Neuronal stem cell (in vitro differentiated cells): ENCODE results near the gene PARM1.

Experiments
- DNase-seq: peaks from one replicate; pipeline ENCODE4 v3.0.0-alpha.2; 2013; ENCODE audit warnings: low spot score
- H2AFZ ChIP-seq: one replicate; pipeline ENCODE4 v1.6.1; 2013; ENCODE audit warnings: mild to moderate bottlenecking, low read length, inconsistent platforms
- H2AK5ac ChIP-seq: 2 replicates; pipeline ENCODE4 v1.6.1; 2013; ENCODE audit warnings: low read depth, mild to moderate bottlenecking, inconsistent platforms, low read length, moderate library complexity, mixed read lengths
- H2BK120ac ChIP-seq: 2 replicates; pipeline ENCODE4 v1.6.1; 2013; ENCODE audit warnings: low read depth, mild to moderate bottlenecking, inconsistent platforms, low read length, moderate library complexity, mixed read lengths
- H2BK12ac ChIP-seq: one replicate; pipeline ENCODE4 v1.6.1; 2013; ENCODE audit warnings: low read length, inconsistent platforms
- H2BK15ac ChIP-seq: 2 replicates; pipeline ENCODE4 v1.6.1; 2013; ENCODE audit warnings: mild to moderate bottlenecking, low read length, inconsistent platforms, mixed read lengths
- H2BK5ac ChIP-seq: one replicate; pipeline ENCODE4 v1.6.1; 2013; ENCODE audit warnings: inconsistent platforms, mild to moderate bottlenecking, low read length, moderate library complexity
- H3K14ac ChIP-seq: one replicate; pipeline ENCODE4 v1.6.1; 2013; ENCODE audit warnings: low read length, inconsistent platforms
- H3K18ac ChIP-seq: 2 replicates; pipeline ENCODE4 v1.6.1; 2013; ENCODE audit warnings: low read length, inconsistent platforms
- H3K23ac ChIP-seq: 2 replicates; pipeline ENCODE4 v1.6.1; 2013; ENCODE audit warnings: low read depth, mild to moderate bottlenecking, mixed read lengths, low read length, inconsistent platforms; ENCODE audit not compliant: poor library complexity
- H3K27ac ChIP-seq: replicated peaks from 3 replicates; pipeline ENCODE4 v1.5.1; 2013; ENCODE audit warnings: low read length, inconsistent platforms
- H3K27me3 ChIP-seq, 3 experiments: 2 replicates each; pipeline ENCODE4 v1.6.1; 2013; ENCODE audit warnings: low read length in 3 of 3, mild to moderate bottlenecking in 2 of 3, inconsistent platforms in 1 of 3, low read depth in 1 of 3, mixed read lengths in 1 of 3, moderate library complexity in 1 of 3; ENCODE audit not compliant: control insufficient read depth in 3 of 3, insufficient read depth in 3 of 3
- H3K36me3 ChIP-seq, 2 donors: replicated peaks in 1 of 2; 2 replicates each; pipeline ENCODE4 v1.6.1; 2013; ENCODE audit warnings: low read length in 2 of 2; ENCODE audit not compliant: control insufficient read depth in 2 of 2, insufficient read depth in 2 of 2
- H3K4ac ChIP-seq: 2 replicates; pipeline ENCODE4 v1.6.1; 2013; ENCODE audit warnings: inconsistent platforms, mild to moderate bottlenecking, low read length, moderate library complexity
- H3K4me1 ChIP-seq, 2 donors: 1 replicate in 1 of 2; 2 replicates in 1 of 2; pipeline ENCODE4 v1.6.1; 2013; ENCODE audit warnings: low read length in 2 of 2, low read depth in 1 of 2; ENCODE audit not compliant: control insufficient read depth in 2 of 2, insufficient read depth in 1 of 2
- H3K4me2 ChIP-seq: one replicate; pipeline ENCODE4 v1.6.1; 2013; ENCODE audit warnings: mild to moderate bottlenecking, low read length, inconsistent platforms; ENCODE audit not compliant: insufficient read depth, poor library complexity, severe bottlenecking
- H3K4me3 ChIP-seq, 2 donors: 2 replicates each; pipeline ENCODE4 v1.5.1; 2013; ENCODE audit warnings: low read length in 2 of 2, mild to moderate bottlenecking in 2 of 2, inconsistent platforms in 1 of 2, moderate library complexity in 1 of 2
- H3K79me1 ChIP-seq: one replicate; pipeline ENCODE4 v1.6.1; 2013; ENCODE audit warnings: low read depth, mild to moderate bottlenecking, inconsistent platforms, low read length, moderate library complexity
- H3K9ac ChIP-seq: one replicate; pipeline ENCODE4 v1.6.1; 2013; ENCODE audit warnings: mild to moderate bottlenecking, low read depth, low read length, inconsistent platforms; ENCODE audit not compliant: poor library complexity
- H3K9me3 ChIP-seq, 2 donors: replicated peaks in 1 of 2; 2 replicates each; pipeline versions ENCODE3 to v1.6.1; 2013; ENCODE audit warnings: low read length in 2 of 2, mild to moderate bottlenecking in 2 of 2, inconsistent platforms in 1 of 2, low read depth in 1 of 2, mixed read lengths in 1 of 2, moderate library complexity in 1 of 2; ENCODE audit not compliant: control insufficient read depth in 2 of 2, insufficient read depth in 1 of 2
- H4K8ac ChIP-seq: one replicate; pipeline ENCODE4 v1.6.1; 2013; ENCODE audit warnings: low read depth, mild to moderate bottlenecking, inconsistent platforms, low read length, moderate library complexity
- H4K91ac ChIP-seq: one replicate; pipeline ENCODE4 v1.6.1; 2013; ENCODE audit warnings: low read length, low read depth, mild to moderate bottlenecking, inconsistent platforms; ENCODE audit not compliant: poor library complexity
- WGBS, 2 donors: extraction: QIAGEN DNeasy Blood & Tissue Kit; methylation state at CpG; one replicate each; pipeline ENCODE4 v1.1.7; 2013; ENCODE audit warnings: missing lambda C conversion rate in 2 of 2, mixed read lengths in 1 of 2; ENCODE audit not compliant: insufficient read length in 2 of 2, insufficient replicate concordance in 1 of 2; ENCODE audit errors: extremely low coverage in 2 of 2; 5-methylcytosine and 5-hydroxymethylcytosine counted together

Gene PARM1

GRCh38 chr4:75011131-75011795, 78.3 kb downstream of the PARM1 start:
- H3K14ac ChIP-seq, result no peak overlapping the region
- no peaks in the 10 kb centered on the region for H3K9me3 ChIP-seq
- no peaks in the 10 kb centered on the region for H3K79me1 ChIP-seq
- no peak overlapping the region for H3K23ac ChIP-seq
- no peak overlapping the region for H4K8ac ChIP-seq
- H3K36me3 ChIP-seq, result peaks cover 0 to 2% of the 10 kb centered on the region in 2 donors
- no peak overlapping the region for H3K27ac ChIP-seq
- no CpG with 5 or more reads among the region's 4 CpGs for WGBS, 2 donors
- no peaks in the 10 kb centered on the region for H3K27me3 ChIP-seq
- no peak overlapping the region for H3K4me3 ChIP-seq
- no peaks in the 10 kb centered on the region for H3K4me1 ChIP-seq
- H3K4ac ChIP-seq, result no peak overlapping the region
- no peak overlapping the region for H2BK12ac ChIP-seq
- DNase-seq, result no peak
- no peak overlapping the region for H3K18ac ChIP-seq
- no peak overlapping the region for H2BK15ac ChIP-seq
- H4K91ac ChIP-seq, result no peak overlapping the region
- no peak overlapping the region for H2BK5ac ChIP-seq
- H3K4me2 ChIP-seq, result no peak overlapping the region
- no peak overlapping the region for H2AK5ac ChIP-seq
- H2AFZ ChIP-seq, result no peak overlapping the region
- no peak overlapping the region for H2BK120ac ChIP-seq
- H3K9ac ChIP-seq, result no peak overlapping the region

DNA sequence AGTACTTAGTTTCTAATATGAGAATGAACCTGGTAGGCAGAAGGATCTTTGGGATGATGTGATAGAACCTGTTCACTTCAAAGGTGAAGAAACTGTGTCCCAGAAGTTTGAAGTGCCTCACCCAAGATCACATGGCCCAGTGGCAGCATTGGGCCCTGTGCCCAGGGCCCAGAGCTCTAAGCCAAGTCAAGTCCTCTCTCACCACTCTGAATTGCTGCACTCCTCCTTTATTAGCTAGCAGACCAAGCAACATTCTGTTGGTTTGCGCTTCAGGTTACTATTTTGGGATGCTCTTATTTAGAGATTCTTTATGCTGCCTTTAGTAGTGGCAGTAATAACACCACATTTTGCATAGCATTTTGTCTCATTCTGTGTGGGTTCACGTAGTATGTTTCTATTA, 82.7 kb downstream of the PARM1 start:
- Histone ChIP-seq H2BK120ac (no peak overlapping the region), H3K4ac (no peak overlapping the region), H3K9me3 (no peaks in the 10 kb centered on the region), H3K9ac (no peak overlapping the region), H2BK5ac (no peak overlapping the region), H3K4me2 (no peak overlapping the region), H3K79me1 (no peaks in the 10 kb centered on the region), H3K14ac (no peak overlapping the region), H2AK5ac (no peak overlapping the region), H4K91ac (no peak overlapping the region), H2BK12ac (no peak overlapping the region), H3K23ac (no peak overlapping the region), H2BK15ac (no peak overlapping the region), H3K4me1 (no peaks in the 10 kb centered on the region), H3K27me3 (no peaks in the 10 kb centered on the region), H3K36me3 (peaks cover 0 to 2% of the 10 kb centered on the region in 2 donors), H2AFZ (no peak overlapping the region), H3K18ac (no peak overlapping the region), H3K4me3 (no peak overlapping the region), H4K8ac (no peak overlapping the region), H3K27ac (no peak overlapping the region)
- no peak for DNase-seq
- no CpG with 5 or more reads among the region's 2 CpGs for WGBS, 2 donors

GRCh38 chr4:75016472-75016871, 83.6 kb downstream of the PARM1 start:
- Histone ChIP-seq H2BK15ac (no peak overlapping the region), H3K4ac (no peak overlapping the region), H4K91ac (no peak overlapping the region), H3K23ac (no peak overlapping the region), H3K4me1 (no peaks in the 10 kb centered on the region), H3K9ac (no peak overlapping the region), H2AFZ (no peak overlapping the region), H2BK5ac (no peak overlapping the region), H3K79me1 (no peaks in the 10 kb centered on the region), H3K27me3 (no peaks in the 10 kb centered on the region), H2AK5ac (no peak overlapping the region), H4K8ac (no peak overlapping the region), H3K9me3 (no peaks in the 10 kb centered on the region), H3K18ac (no peak overlapping the region), H3K14ac (no peak overlapping the region), H3K27ac (no peak overlapping the region), H3K36me3 (peaks cover 0 to 2% of the 10 kb centered on the region in 2 donors), H2BK120ac (no peak overlapping the region), H3K4me3 (no peak overlapping the region), H2BK12ac (no peak overlapping the region), H3K4me2 (no peak overlapping the region)
- no peak for DNase-seq
- no CpG with 5 or more reads among the region's 6 CpGs for WGBS, 2 donors

DNA sequence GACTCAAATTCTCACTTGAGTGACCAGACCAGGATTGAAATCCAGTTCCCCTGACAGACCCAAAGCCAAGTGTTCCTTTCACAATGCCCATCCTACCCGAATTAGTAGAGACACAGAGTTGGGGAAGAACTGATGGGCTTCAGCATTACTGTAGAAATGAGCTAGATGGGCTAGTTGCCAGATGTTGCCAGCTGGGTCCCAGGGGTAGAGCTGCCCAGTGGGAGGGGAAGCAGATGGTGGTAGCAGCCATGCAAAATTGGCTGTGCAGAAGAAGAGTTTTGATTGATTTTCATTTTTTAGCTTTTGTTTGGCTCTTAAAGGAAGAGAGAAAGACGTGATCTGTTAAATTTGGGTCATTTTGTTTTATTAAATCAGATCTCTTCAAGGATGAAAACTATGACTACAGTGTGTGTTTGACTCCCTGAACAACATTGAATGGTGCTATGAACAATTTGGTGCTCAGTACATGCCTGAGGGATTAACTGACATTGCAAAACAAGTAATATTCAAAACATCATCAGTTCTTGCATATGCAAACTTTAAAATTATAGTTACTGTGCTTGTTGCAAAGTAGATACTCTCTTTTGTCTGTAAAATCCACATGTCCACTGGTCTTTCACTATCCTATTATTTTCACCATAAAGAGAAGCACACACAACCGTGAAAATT, 86.0 kb downstream of the PARM1 start:
- WGBS, 2 donors, result no CpG with 5 or more reads among the region's 3 CpGs
- H4K8ac ChIP-seq, result no peak overlapping the region
- no peak overlapping the region for H2BK5ac ChIP-seq
- no peak overlapping the region for H3K27ac ChIP-seq
- H2BK120ac ChIP-seq, result no peak overlapping the region
- no peak overlapping the region for H3K18ac ChIP-seq
- no peak overlapping the region for H3K4ac ChIP-seq
- no peaks in the 10 kb centered on the region for H3K9me3 ChIP-seq
- H3K4me2 ChIP-seq, result no peak overlapping the region
- H2BK15ac ChIP-seq, result no peak overlapping the region
- no peak overlapping the region for H3K23ac ChIP-seq
- H3K27me3 ChIP-seq, result no peaks in the 10 kb centered on the region
- no peaks in the 10 kb centered on the region for H3K4me1 ChIP-seq
- H3K4me3 ChIP-seq, result no peak overlapping the region
- H2AFZ ChIP-seq, result no peak overlapping the region
- no peak overlapping the region for H3K14ac ChIP-seq
- no peak for DNase-seq
- H4K91ac ChIP-seq, result no peak overlapping the region
- H2AK5ac ChIP-seq, result no peak overlapping the region
- H3K79me1 ChIP-seq, result no peaks in the 10 kb centered on the region
- H3K36me3 ChIP-seq, result no peaks in the 10 kb centered on the region
- no peak overlapping the region for H3K9ac ChIP-seq
- H2BK12ac ChIP-seq, result no peak overlapping the region
